ENCODE results near the gene VSTM2B.

The VSTM2B gene

GRCh38 chr19:29568036-29569025 lies 42.5 kb downstream of the VSTM2B start:
- peaks cover 28 to 96% of the 10 kb centered on the region in 2 donors for H3K27me3 Mint-ChIP-seq
- ATAC-seq (replicated peaks) (no peak), DNase-seq (no peak)
- no peaks in the 10 kb centered on the region for H3K36me3 Mint-ChIP-seq (ENCODE audit: insufficient read depth)
- H3K27ac Mint-ChIP-seq, result no peak overlapping the region
- no peak overlapping the region for H3K4me3 Mint-ChIP-seq
- peaks cover 0 to 8% of the 10 kb centered on the region in 2 donors for H3K4me1 Mint-ChIP-seq (ENCODE audit: low read depth in 2 of 2)
- H3K9me3 Mint-ChIP-seq, result no peaks in the 10 kb centered on the region

- H3K36me3 Mint-ChIP-seq (ENCODE audit: insufficient read depth), result no peaks in the 10 kb centered on the region
- H3K4me1 Mint-ChIP-seq (ENCODE audit: low read depth in 2 of 2), result peaks cover 0 to 8% of the 10 kb centered on the region in 2 donors
- DNase-seq (no peak), ATAC-seq (replicated peaks) (no peak)
- H3K27ac Mint-ChIP-seq, result no peak overlapping the region
- no peak overlapping the region for H3K4me3 Mint-ChIP-seq
- no peaks in the 10 kb centered on the region for H3K9me3 Mint-ChIP-seq
- H3K27me3 Mint-ChIP-seq, result peaks cover 29 to 96% of the 10 kb centered on the region in 2 donors
Measured at GRCh38 chr19:29569038-29569911, 43.5 kb downstream of the VSTM2B start.

- peaks cover 37 to 96% of the 10 kb centered on the region in 2 donors for H3K27me3 Mint-ChIP-seq
- DNase-seq (no peak), ATAC-seq (replicated peaks) (no peak)
- H3K27ac Mint-ChIP-seq, result peak overlapping the region in 1 of 2 donors; percentile 53
- H3K4me3 Mint-ChIP-seq, result no peak overlapping the region
- no peaks in the 10 kb centered on the region for H3K36me3 Mint-ChIP-seq (ENCODE audit: insufficient read depth)
- H3K4me1 Mint-ChIP-seq (ENCODE audit: low read depth in 2 of 2), result peaks cover 0 to 6% of the 10 kb centered on the region in 2 donors
- no peaks in the 10 kb centered on the region for H3K9me3 Mint-ChIP-seq
Measured at GRCh38 chr19:29571181-29571580, 45.4 kb downstream of the VSTM2B start.

GRCh38 chr19:29573486-29573885 lies 47.7 kb downstream of the VSTM2B start:
- H3K36me3 Mint-ChIP-seq (ENCODE audit: insufficient read depth), result no peaks in the 10 kb centered on the region
- H3K9me3 Mint-ChIP-seq, result no peaks in the 10 kb centered on the region
- no peak for ATAC-seq (replicated peaks)
- H3K4me1 Mint-ChIP-seq (ENCODE audit: low read depth in 2 of 2), result peaks cover 0 to 4% of the 10 kb centered on the region in 2 donors
- no peak overlapping the region for H3K4me3 Mint-ChIP-seq
- DNase-seq, result no peak
- H3K27me3 Mint-ChIP-seq, result peaks cover 44 to 96% of the 10 kb centered on the region in 2 donors
- H3K27ac Mint-ChIP-seq, result no peak overlapping the region

GRCh38 chr19:29574510-29574909 lies 48.7 kb downstream of the VSTM2B start:
- ATAC-seq (replicated peaks) (no peak), DNase-seq (no peak)
- Mint-ChIP-seq H3K36me3 (ENCODE audit: insufficient read depth) (no peaks in the 10 kb centered on the region), H3K4me3 (no peak overlapping the region), H3K9me3 (no peaks in the 10 kb centered on the region), H3K27ac (no peak overlapping the region), H3K4me1 (ENCODE audit: low read depth in 2 of 2) (peaks cover 0 to 4% of the 10 kb centered on the region in 2 donors), H3K27me3 (peaks cover 50 to 100% of the 10 kb centered on the region in 2 donors)

GRCh38 chr19:29576046-29576606 lies 50.3 kb downstream of the VSTM2B start:
- Mint-ChIP-seq H3K9me3 (no peaks in the 10 kb centered on the region), H3K4me3 (no peak overlapping the region), H3K36me3 (ENCODE audit: insufficient read depth) (no peaks in the 10 kb centered on the region), H3K4me1 (ENCODE audit: low read depth in 2 of 2) (peaks cover 0 to 4% of the 10 kb centered on the region in 2 donors), H3K27me3 (peaks cover 57 to 100% of the 10 kb centered on the region in 2 donors), H3K27ac (no peak overlapping the region)
- no peak for ATAC-seq (replicated peaks)
- DNase-seq, result no peak

- H3K9me3 Mint-ChIP-seq, result no peaks in the 10 kb centered on the region
- H3K36me3 Mint-ChIP-seq (ENCODE audit: insufficient read depth), result no peaks in the 10 kb centered on the region
- H3K4me1 Mint-ChIP-seq (ENCODE audit: low read depth in 2 of 2), result peaks cover 0 to 4% of the 10 kb centered on the region in 2 donors
- ATAC-seq (replicated peaks) (no peak), DNase-seq (no peak)
- H3K4me3 Mint-ChIP-seq, result no peak overlapping the region
- H3K27ac Mint-ChIP-seq, result no peak overlapping the region
- H3K27me3 Mint-ChIP-seq, result peaks cover 55 to 96% of the 10 kb centered on the region in 2 donors
Measured at GRCh38 chr19:29576761-29577648, 51.2 kb downstream of the VSTM2B start.

GRCh38 chr19:29577649-29577963 lies 51.8 kb downstream of the VSTM2B start:
- H3K36me3 Mint-ChIP-seq (ENCODE audit: insufficient read depth), result no peaks in the 10 kb centered on the region
- no peak for ATAC-seq (replicated peaks)
- H3K4me1 Mint-ChIP-seq (ENCODE audit: low read depth in 2 of 2), result peaks cover 0 to 4% of the 10 kb centered on the region in 2 donors
- no peak overlapping the region for H3K4me3 Mint-ChIP-seq
- H3K27ac Mint-ChIP-seq, result no peak overlapping the region
- no peak for DNase-seq
- no peaks in the 10 kb centered on the region for H3K9me3 Mint-ChIP-seq
- peaks cover 49 to 90% of the 10 kb centered on the region in 2 donors for H3K27me3 Mint-ChIP-seq

- H3K27me3 Mint-ChIP-seq, result peaks cover 49 to 82% of the 10 kb centered on the region in 2 donors
- no peak for ATAC-seq (replicated peaks)
- no peak overlapping the region for H3K27ac Mint-ChIP-seq
- no peak for DNase-seq
- peaks cover 0 to 4% of the 10 kb centered on the region in 2 donors for H3K4me1 Mint-ChIP-seq (ENCODE audit: low read depth in 2 of 2)
- no peaks in the 10 kb centered on the region for H3K9me3 Mint-ChIP-seq
- H3K4me3 Mint-ChIP-seq, result no peak overlapping the region
- H3K36me3 Mint-ChIP-seq (ENCODE audit: insufficient read depth), result no peaks in the 10 kb centered on the region
Measured at GRCh38 chr19:29578349-29578748, 52.6 kb downstream of the VSTM2B start.

- H3K9me3 Mint-ChIP-seq, result no peaks in the 10 kb centered on the region
- H3K4me1 Mint-ChIP-seq (ENCODE audit: low read depth in 2 of 2), result peaks cover 0 to 5% of the 10 kb centered on the region in 2 donors
- H3K27ac Mint-ChIP-seq, result no peak overlapping the region
- no peak for DNase-seq
- H3K27me3 Mint-ChIP-seq, result peaks cover 40 to 72% of the 10 kb centered on the region in 2 donors
- H3K36me3 Mint-ChIP-seq (ENCODE audit: insufficient read depth), result no peaks in the 10 kb centered on the region
- ATAC-seq (replicated peaks), result no peak
- no peak overlapping the region for H3K4me3 Mint-ChIP-seq
Measured at GRCh38 chr19:29579308-29579910, 53.6 kb downstream of the VSTM2B start.

- H3K27ac Mint-ChIP-seq, result no peak overlapping the region
- no peak overlapping the region for H3K4me3 Mint-ChIP-seq
- H3K9me3 Mint-ChIP-seq, result no peaks in the 10 kb centered on the region
- H3K4me1 Mint-ChIP-seq (ENCODE audit: low read depth in 2 of 2), result peaks cover 0 to 1% of the 10 kb centered on the region in 2 donors
- ATAC-seq (replicated peaks), result no peak
- DNase-seq, result no peak
- H3K36me3 Mint-ChIP-seq (ENCODE audit: insufficient read depth), result no peaks in the 10 kb centered on the region
- peaks cover 28 to 52% of the 10 kb centered on the region in 2 donors for H3K27me3 Mint-ChIP-seq
Measured at GRCh38 chr19:29581398-29581797, 55.6 kb downstream of the VSTM2B start.
